CD4-positive, alpha-beta T cell (primary cell): ENCODE data around the gene CD36. TPM values are rescaled to one million over a fixed set of nuclear protein-coding genes. Genes with fewer than 3 reads are reported as not detected.

Experiments used
- ATAC-seq: fragments of 200-7000 bp; cut with Tn5 transposase; one replicate; pipeline ENCODE4 v1.10.0; 2022; ENCODE audit warnings: mild to moderate bottlenecking; ENCODE audit not compliant: poor library complexity
- CTCF ChIA-PET: fragments of 350-600 bp; sonication (Branson Sonifier 250); formaldehyde crosslinking; loops from one replicate; lab custom pipeline; 2021; ENCODE audit warnings: antibody characterized with exemption, inconsistent platforms; lab: Charles Lee
- POLR2A ChIA-PET: fragments of 350-600 bp; sonication (Branson Sonifier 250); formaldehyde crosslinking; loops from one replicate; lab custom pipeline; 2021; ENCODE audit warnings: antibody characterized with exemption, inconsistent platforms; lab: Charles Lee
- DNase-seq, 14 experiments: peaks; one replicate each; pipeline ENCODE4 v3.0.0-alpha.2; 2013 to 2020; ENCODE audit warnings: mixed read lengths in 2 of 14
- H3K27ac ChIP-seq, 2 donors: one replicate each; pipeline versions ENCODE4 v1.5.1 to v1.7.0; 2013; ENCODE audit warnings: low read length in 2 of 2, low read depth in 1 of 2, mild to moderate bottlenecking in 1 of 2
- H3K27me3 ChIP-seq, 2 experiments: 1 replicate in 1 of 2; 2 replicates in 1 of 2; pipeline versions ENCODE4 v1.6.1 to v1.7.0; 2013; ENCODE audit warnings: low read length in 2 of 2, control low read depth in 1 of 2, mild to moderate bottlenecking in 1 of 2, moderate library complexity in 1 of 2; ENCODE audit not compliant: insufficient read depth in 2 of 2, control insufficient read depth in 1 of 2
- H3K36me3 ChIP-seq: one replicate; pipeline ENCODE4 v1.6.1; 2013; ENCODE audit warnings: low read length, control low read depth; ENCODE audit not compliant: insufficient read depth
- H3K4me1 ChIP-seq: one replicate; pipeline ENCODE4 v1.6.1; 2013; ENCODE audit warnings: low read length, control low read depth; ENCODE audit not compliant: insufficient read depth
- H3K4me3 ChIP-seq: one replicate; pipeline ENCODE4 v1.5.1; 2013; ENCODE audit warnings: mild to moderate bottlenecking, low read length, moderate library complexity
- H3K9me3 ChIP-seq, 2 experiments: 1 replicate in 1 of 2; 2 replicates in 1 of 2; pipeline versions ENCODE4 v1.6.1 to v1.7.0; 2013; ENCODE audit warnings: low read length in 2 of 2, mild to moderate bottlenecking in 2 of 2, control low read depth in 1 of 2, moderate library complexity in 1 of 2; ENCODE audit not compliant: control insufficient read depth in 1 of 2, insufficient read depth in 1 of 2
- H3K27ac Mint-ChIP-seq: one replicate; pipeline ENCODE4 v1.8.0; 2020; ENCODE audit warnings: mixed read lengths
- H3K27me3 Mint-ChIP-seq: one replicate; pipeline ENCODE4 v1.8.0; 2021; ENCODE audit warnings: mixed read lengths
- H3K36me3 Mint-ChIP-seq: one replicate; pipeline ENCODE4 v1.8.0; 2021; ENCODE audit warnings: low read depth, mixed read lengths
- H3K4me1 Mint-ChIP-seq: one replicate; pipeline ENCODE4 v1.8.0; 2021; ENCODE audit warnings: low read depth, mixed read lengths
- H3K4me3 Mint-ChIP-seq: one replicate; pipeline ENCODE4 v1.8.0; 2020; ENCODE audit warnings: mild to moderate bottlenecking, mixed read lengths
- H3K9me3 Mint-ChIP-seq: one replicate; pipeline ENCODE4 v1.8.0; 2020; ENCODE audit warnings: mixed read lengths
- intact Hi-C, 2 experiments: fragments of 100-400 bp; cut with DNase I in 1 of 2; cut with micrococcal nuclease in 1 of 2; formaldehyde crosslinking; loops; one replicate each; pipeline versions ENCODE4 v1.15.1 to v1.9.0; 2023 to 2025; cut with DNase I, micrococcal nuclease
- total RNA-seq, 174 experiments: library from RNA in 2 of 174; stranded (reverse) in 2 of 174; gene quantifications; one replicate each; pipeline ENCODE4 v1.2.3 and lab custom pipeline; 2021 to 2026
- TF ChIP-seq, protein P1 (sequence below): fragments of 200-600 bp; IDR thresholded peaks from one replicate; pipeline ENCODE4 v1.8.0; 2022; ENCODE audit warnings: antibody characterized with exemption, mild to moderate bottlenecking

The CD36 gene
- total RNA-seq, 2 experiments from 2014 or later = 1.4 to 1.7 TPM

DNA sequence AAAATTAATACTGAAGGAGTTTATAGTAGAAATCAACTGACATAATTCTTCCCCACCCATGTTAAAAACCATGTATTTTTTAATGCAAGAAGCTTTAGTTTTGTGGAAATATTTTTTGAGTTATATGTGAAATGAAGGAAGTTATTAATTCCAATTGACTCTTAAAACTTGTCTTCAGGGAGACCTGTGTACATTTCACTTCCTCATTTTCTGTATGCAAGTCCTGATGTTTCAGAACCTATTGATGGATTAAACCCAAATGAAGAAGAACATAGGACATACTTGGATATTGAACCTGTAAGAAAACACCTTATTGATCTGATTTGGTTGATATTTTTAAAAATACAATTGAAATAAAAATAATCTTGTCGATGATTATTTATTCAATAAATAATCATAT, 33.3 kb downstream of the CD36 start:
- peaks cover 0 to 3% of the 10 kb centered on the region in 2 experiments for H3K9me3 ChIP-seq
- Mint-ChIP-seq H3K4me3 (no peak overlapping the region), H3K36me3 (no peaks in the 10 kb centered on the region), H3K27ac (no peak overlapping the region), H3K27me3 (no peaks in the 10 kb centered on the region), H3K4me1 (no peaks in the 10 kb centered on the region), H3K9me3 (no peaks in the 10 kb centered on the region)
- H3K4me1 ChIP-seq = no peaks in the 10 kb centered on the region
- TF ChIP-seq, protein P1, sequence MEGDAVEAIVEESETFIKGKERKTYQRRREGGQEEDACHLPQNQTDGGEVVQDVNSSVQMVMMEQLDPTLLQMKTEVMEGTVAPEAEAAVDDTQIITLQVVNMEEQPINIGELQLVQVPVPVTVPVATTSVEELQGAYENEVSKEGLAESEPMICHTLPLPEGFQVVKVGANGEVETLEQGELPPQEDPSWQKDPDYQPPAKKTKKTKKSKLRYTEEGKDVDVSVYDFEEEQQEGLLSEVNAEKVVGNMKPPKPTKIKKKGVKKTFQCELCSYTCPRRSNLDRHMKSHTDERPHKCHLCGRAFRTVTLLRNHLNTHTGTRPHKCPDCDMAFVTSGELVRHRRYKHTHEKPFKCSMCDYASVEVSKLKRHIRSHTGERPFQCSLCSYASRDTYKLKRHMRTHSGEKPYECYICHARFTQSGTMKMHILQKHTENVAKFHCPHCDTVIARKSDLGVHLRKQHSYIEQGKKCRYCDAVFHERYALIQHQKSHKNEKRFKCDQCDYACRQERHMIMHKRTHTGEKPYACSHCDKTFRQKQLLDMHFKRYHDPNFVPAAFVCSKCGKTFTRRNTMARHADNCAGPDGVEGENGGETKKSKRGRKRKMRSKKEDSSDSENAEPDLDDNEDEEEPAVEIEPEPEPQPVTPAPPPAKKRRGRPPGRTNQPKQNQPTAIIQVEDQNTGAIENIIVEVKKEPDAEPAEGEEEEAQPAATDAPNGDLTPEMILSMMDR = no peak
- H3K4me3 ChIP-seq = no peak overlapping the region
- H3K27me3 ChIP-seq = no peaks in the 10 kb centered on the region
- ATAC-seq (no peak), DNase-seq (no peak)
- CTCF ChIA-PET = no interaction called here
- no peak overlapping the region for H3K27ac ChIP-seq
- POLR2A ChIA-PET = no interaction called here
- intact Hi-C loops = no loop called here
- no peaks in the 10 kb centered on the region for H3K36me3 ChIP-seq

DNA sequence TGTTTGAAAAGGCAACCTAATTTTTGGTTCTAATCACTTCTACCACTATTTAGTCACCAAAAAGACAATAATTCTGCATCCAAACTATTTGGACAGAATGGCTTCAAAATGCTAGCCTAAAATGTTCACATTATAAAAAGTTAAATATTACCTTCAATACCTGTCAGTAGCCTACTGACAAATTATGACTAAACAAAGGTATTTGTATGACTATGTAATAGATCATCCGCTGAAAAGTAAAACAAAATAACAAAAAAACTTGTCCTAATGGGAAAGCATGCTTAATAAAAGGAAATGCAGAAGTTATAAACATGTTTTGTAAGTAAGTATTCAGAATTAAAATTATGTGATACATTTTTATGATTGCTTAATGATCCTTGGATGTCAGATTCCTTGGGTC, 36.6 kb downstream of the CD36 start:
- Mint-ChIP-seq H3K27me3 (no peaks in the 10 kb centered on the region), H3K36me3 (no peaks in the 10 kb centered on the region), H3K9me3 (no peaks in the 10 kb centered on the region), H3K4me3 (no peak overlapping the region), H3K27ac (no peak overlapping the region), H3K4me1 (no peaks in the 10 kb centered on the region)
- TF ChIP-seq, protein P1 = no peak
- intact Hi-C loops = no loop called here
- Histone ChIP-seq H3K4me3 (no peak overlapping the region), H3K9me3 (no peaks in the 10 kb centered on the region), H3K4me1 (no peaks in the 10 kb centered on the region), H3K27me3 (no peaks in the 10 kb centered on the region), H3K27ac (no peak overlapping the region), H3K36me3 (no peaks in the 10 kb centered on the region)
- POLR2A ChIA-PET = no interaction called here
- DNase-seq = no peak
- CTCF ChIA-PET = no interaction called here
- ATAC-seq = no peak

DNA sequence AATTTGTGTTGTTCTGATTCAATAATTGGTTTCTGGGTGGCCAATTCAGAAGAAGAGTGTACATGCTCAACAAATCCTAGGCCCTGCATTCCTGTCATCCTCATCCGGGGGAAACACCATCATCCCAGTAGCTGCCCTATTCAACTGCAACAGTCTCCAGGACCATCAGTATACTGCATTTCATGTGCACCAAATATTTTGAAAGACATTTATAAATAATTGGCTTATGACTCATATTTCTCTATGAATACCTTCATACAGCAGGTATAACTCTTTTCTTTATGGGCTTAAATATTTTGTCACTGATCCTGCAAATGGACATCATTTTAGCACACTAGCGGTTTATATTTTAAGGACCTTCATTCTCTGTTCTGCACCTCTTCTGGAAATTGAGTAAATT, 38.0 kb downstream of the CD36 start:
- Histone ChIP-seq H3K4me1 (no peaks in the 10 kb centered on the region), H3K36me3 (no peaks in the 10 kb centered on the region), H3K27ac (no peak overlapping the region), H3K9me3 (no peaks in the 10 kb centered on the region), H3K4me3 (no peak overlapping the region), H3K27me3 (no peaks in the 10 kb centered on the region)
- H3K27me3 Mint-ChIP-seq = no peaks in the 10 kb centered on the region
- no peaks in the 10 kb centered on the region for H3K4me1 Mint-ChIP-seq
- H3K36me3 Mint-ChIP-seq = no peaks in the 10 kb centered on the region
- H3K4me3 Mint-ChIP-seq = no peak overlapping the region
- CTCF ChIA-PET = no interaction called here
- TF ChIP-seq, protein P1 = no peak
- ATAC-seq (no peak), DNase-seq (no peak)
- intact Hi-C loops = no loop called here
- H3K27ac Mint-ChIP-seq = no peak overlapping the region
- no peaks in the 10 kb centered on the region for H3K9me3 Mint-ChIP-seq
- POLR2A ChIA-PET = no interaction called here
